HG02759 (cell line): ENCODE measurements around the gene C11orf91.
"Not testable (repeated sequence)": the region's sequence is repeated elsewhere in the genome, so short reads cannot be mapped to it uniquely, and the experiment has no call there.

Source experiments
- ATAC-seq: cut with Tn5 transposase; IDR thresholded peaks from one replicate; pipeline ENCODE4 v1.9.1; 2021; ENCODE audit warnings: mild to moderate bottlenecking, moderate library complexity; ENCODE audit not compliant: unreplicated experiment

C11orf91 gene

GRCh38 chr11:33700502-33701271, at the start of gene C11orf91:
Gene C11orf91, minus strand, starts transcription at chr11:33700826. Its CDS starts 86 bp downstream, at chr11:33700740.
- peak; percentile 89 for ATAC-seq

- ATAC-seq = no peak
Observed at GRCh38 chr11:33747979-33748378, 47.4 kb upstream of the C11orf91 start.

GRCh38 chr11:33743291-33743690, 42.7 kb upstream of the C11orf91 start:
- ATAC-seq = no peak

- ATAC-seq = no peak
Observed at GRCh38 chr11:33742249-33742851, 41.7 kb upstream of the C11orf91 start.

GRCh38 chr11:33741806-33742205, 41.2 kb upstream of the C11orf91 start:
- no peak for ATAC-seq

- no peak for ATAC-seq
Observed at GRCh38 chr11:33737362-33737821, 36.8 kb upstream of the C11orf91 start.

DNA sequence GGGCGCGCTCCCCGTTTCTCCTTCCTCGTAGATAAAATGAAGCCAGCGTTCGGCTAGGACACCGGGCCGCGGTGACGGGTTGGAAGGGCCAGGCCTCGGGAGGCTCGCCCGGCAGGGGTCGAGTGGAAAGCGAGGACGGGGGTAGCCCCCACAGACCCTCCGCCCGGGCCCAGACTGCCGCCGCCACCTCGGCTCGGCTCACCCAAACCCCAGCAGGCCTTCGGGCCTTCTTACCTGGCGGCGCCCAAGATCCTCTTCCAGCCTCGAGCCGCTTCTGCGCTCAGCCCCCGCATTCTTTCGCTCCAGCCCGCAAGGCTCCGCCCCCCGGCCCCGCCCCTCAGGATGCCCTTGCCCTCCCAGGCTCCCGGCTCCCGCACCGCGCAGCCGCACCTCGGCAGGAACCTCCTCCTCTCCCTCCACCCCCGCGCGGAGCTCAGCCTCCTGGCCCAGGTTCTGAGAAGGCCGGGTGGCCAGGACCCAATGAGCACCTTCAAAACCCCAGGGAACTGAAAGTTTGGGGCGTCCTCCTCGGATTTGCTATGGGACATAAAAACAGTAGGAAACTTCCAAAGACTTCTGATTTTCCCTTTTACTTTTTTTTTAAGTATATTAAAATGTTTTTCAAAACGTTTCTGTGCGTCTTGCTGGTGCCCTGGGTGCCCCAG, 35.7 kb upstream of the C11orf91 start, which contains the start of gene CD59:
Gene CD59 (minus strand): TSS at position 276 of the 665 bp plus-strand sequence. CDS start 13,978 bp downstream, outside the sequence.
- peak; percentile 65 for ATAC-seq

DNA sequence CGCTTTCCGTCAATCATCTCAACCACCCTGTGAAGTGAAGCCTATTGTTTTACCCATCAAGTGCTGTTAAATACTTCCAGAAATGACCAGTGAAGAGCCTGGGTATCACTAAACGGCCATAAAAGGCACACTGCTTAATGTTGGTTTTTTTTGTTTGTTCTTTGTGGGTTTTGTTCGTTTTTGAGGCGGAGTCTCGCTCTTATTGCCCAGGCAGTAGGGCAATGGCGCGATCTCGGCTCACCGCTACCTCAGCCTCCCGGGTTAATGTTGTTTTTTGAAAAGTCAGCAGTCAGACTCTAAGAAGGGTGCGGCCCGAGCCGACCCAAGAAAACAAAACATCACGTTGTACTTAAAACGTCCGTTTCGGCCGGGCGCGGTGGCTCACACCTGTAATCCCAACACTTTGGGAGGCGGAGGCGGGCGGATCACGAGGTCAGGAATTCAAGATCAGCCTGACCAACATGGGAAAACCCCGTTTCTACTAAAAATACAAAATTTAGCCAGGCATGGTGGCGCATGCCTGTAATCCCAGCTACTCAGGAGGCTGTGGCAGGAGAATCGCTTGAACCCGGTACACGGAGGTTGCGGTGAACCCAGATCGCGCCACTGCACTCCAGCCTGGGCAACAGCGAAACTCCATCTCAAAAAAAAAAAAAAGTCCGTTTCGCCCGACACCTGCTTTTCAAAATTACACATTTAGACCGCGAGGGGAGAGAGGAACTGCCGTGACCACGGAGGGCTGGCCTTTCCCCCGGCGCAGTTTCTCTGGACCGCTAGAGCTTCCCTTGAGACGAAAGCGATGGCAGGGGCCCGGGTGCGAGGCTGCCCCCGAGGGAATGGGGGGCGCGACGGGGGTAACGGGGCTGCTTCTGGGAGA, 34.9 kb upstream of the C11orf91 start:
- ATAC-seq = peak; percentile 66

- no peak for ATAC-seq
Observed at GRCh38 chr11:33734441-33735270, 34.0 kb upstream of the C11orf91 start.

- ATAC-seq = no peak
Observed at GRCh38 chr11:33733980-33734379, 33.4 kb upstream of the C11orf91 start.

DNA sequence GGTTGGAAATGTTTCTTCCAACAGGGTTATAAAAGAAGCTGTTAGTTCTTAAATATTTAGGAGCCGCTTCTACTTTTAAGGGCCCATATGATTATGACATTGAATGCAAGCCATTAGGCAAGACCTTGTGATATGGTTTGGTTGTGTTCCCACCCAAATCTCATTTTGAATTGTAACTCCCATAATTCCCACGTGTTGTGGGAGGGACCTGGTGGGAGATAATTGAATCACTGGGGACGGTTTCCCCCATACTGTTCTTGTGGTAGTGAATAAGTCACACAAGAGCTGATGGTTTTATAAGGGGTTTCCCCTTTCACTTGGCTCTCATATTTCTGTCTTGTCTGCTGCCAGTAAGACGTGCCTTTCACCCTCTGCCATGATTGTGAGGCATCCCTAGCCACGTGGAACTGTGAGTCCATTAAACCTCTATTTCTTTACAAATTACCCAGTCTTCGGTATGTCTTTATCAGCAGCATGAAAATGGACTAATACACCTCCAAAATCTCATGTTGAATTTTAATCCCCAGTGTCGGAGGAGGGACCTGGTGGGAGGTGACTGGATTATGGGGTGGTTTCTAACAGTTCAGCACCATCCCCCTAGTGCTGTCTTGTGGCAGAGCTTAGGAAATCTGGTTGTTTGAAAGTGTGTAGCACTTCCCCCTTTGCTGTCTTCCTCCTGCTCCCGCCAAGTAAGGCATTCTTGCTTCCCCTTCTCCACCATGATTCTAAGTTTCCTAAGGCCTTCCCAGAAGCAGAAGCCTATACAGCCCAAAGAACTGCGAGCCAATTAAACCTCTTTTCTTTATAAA, 31.3 kb upstream of the C11orf91 start:
- ATAC-seq = no peak

DNA sequence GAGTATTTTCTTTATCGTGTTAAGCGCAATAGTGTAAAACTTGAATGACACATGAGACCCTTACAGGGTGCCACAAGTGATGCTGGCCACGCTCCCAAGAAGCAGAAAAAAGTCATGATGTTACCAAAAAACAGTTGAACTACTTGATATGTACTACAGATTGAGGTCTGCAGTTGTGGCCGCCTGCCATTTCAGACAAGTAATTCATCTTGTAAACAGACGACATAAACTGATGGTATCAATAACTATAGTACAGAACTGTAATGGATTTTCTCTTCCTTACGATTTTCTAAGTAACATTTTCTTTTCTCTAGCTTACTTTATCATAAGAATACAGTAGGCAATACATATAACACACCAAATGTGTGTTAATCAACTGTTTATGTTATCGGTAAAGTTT, 30.1 kb upstream of the C11orf91 start:
- no peak for ATAC-seq

DNA sequence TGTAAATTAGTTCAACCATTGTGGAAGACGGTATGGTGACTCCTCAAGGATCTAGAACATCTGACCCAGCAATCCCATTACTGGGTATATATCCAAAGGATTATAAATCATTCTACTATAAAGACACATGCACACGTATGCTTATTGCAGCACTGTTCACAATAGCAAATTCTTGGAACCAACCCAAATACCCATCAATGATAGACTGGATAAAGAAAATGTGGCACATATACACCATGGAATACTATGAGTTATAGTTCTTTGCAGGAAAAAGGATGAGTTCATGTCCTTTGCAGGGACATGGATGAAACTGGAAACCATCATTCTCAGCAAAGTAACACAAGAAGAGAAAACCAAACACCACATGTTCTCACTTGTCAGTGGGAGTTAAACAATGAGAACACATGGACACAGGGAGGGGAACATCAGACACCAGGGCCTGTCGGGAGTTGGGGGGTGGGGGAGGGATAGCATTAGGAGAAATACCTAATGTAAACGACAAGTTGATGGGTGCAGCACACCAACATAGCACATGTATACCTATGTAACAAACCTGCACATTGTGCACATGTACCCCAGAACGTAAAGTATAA, 28.5 kb upstream of the C11orf91 start:
- ATAC-seq = not testable (repeated sequence)

GRCh38 chr11:33727539-33727938, 26.9 kb upstream of the C11orf91 start:
- ATAC-seq = not testable (repeated sequence)

DNA sequence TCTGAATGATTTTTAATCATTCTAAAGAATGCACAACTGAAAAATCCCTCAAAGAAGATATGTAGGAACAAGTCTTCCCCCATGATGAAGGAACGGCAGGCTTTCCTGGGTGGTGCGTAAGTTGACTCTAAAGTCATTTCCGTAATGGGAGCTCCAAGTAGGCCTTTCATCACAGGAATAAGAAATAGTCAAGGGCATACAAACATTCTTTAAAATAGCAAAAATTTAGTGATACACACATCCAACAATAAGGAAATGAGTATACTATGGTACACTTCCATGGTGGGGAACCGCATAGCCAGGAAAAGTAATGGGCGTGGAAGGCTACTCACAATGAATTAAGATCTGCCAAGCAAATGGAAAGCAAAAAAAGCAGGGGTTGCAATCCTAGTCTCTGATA, 24.9 kb upstream of the C11orf91 start:
- no peak for ATAC-seq

DNA sequence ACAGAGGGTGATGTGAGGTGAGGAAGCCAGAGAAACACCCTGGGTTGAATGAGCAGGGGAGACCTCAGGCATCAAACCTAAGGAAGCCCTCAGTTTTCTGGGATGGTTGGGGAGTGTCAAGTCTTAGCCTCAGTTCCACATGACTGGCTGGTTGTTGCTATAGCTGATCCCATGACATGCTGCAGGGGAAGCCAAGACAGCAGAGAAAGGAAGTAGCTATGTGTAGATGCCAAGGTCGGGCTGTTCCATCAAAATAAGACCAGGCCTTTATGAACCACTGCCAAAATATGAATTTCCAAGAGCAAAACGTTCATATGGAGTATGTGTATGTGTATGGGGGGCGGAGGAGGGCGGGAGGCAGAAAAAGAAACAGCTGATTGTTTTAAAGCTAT, 24.0 kb upstream of the C11orf91 start:
- peak; percentile 33 for ATAC-seq

GRCh38 chr11:33723238-33723881, 22.7 kb upstream of the C11orf91 start:
- no peak for ATAC-seq

GRCh38 chr11:33722590-33723234, 22.1 kb upstream of the C11orf91 start:
- peak; percentile 92 for ATAC-seq
